A673 (cell line): ENCODE results near the gene PDE6A. TPM values are rescaled to one million over a fixed set of nuclear protein-coding genes. Genes with fewer than 3 reads are reported as not detected.

ENCODE experiments used
- BruUV-seq: library from RNA; stranded (reverse); fragments of 400-500 nt; replicated peaks from 2 replicates; lab custom pipeline; 2021; lab: Mats Ljungman, UMichigan
- CTCF ChIA-PET: fragments of 300-600 bp; sonication (Branson Sonifier 250); formaldehyde crosslinking; loops from one replicate; lab custom pipeline; 2022; ENCODE audit warnings: antibody characterized with exemption; lab: Charles Lee
- POLR2A ChIA-PET: fragments of 300-600 bp; sonication (Branson Sonifier 250); formaldehyde crosslinking; loops from one replicate; lab custom pipeline; 2022; ENCODE audit warnings: antibody characterized with exemption; ENCODE audit not compliant: low non-redundant PET; lab: Charles Lee
- DNase-seq: peaks from one replicate; pipeline ENCODE4 v3.0.0-alpha.2; 2015; ENCODE audit warnings: low spot score
- H3K27ac ChIP-seq: fragments of 200-600 bp; sonication (generic); 2 replicates; pipeline ENCODE4 v1.5.1; 2016; ENCODE audit warnings: mixed run types, low read depth, mild to moderate bottlenecking, mixed read lengths, antibody characterized with exemption, low read length; ENCODE audit not compliant: poor library complexity, severe bottlenecking
- H3K27me3 ChIP-seq: fragments of 200-600 bp; sonication (generic); replicated peaks from 2 replicates; pipeline ENCODE4 v1.6.1; 2017; ENCODE audit warnings: mixed run types, low read depth, mild to moderate bottlenecking, mixed read lengths, antibody characterized with exemption, low read length; ENCODE audit not compliant: insufficient read depth, poor library complexity
- H3K36me3 ChIP-seq: fragments of 200-600 bp; sonication (generic); 2 replicates; pipeline ENCODE4 v1.6.1; 2016; ENCODE audit warnings: mixed run types, mild to moderate bottlenecking, mixed read lengths, antibody characterized with exemption, low read length; ENCODE audit not compliant: insufficient read depth, poor library complexity, severe bottlenecking
- H3K4me1 ChIP-seq: fragments of 200-600 bp; sonication (generic); 2 replicates; pipeline ENCODE4 v1.6.1; 2017; ENCODE audit warnings: mixed run types, mild to moderate bottlenecking, mixed read lengths, antibody characterized with exemption, low read length; ENCODE audit not compliant: insufficient read depth, poor library complexity, severe bottlenecking
- H3K4me3 ChIP-seq: fragments of 200-600 bp; sonication (generic); 2 replicates; pipeline ENCODE4 v1.5.1; 2016; ENCODE audit warnings: low read depth, mixed run types, mild to moderate bottlenecking, mixed read lengths, low read length; ENCODE audit not compliant: poor library complexity, severe bottlenecking
- H3K9me3 ChIP-seq: fragments of 200-600 bp; sonication (generic); 2 replicates; pipeline ENCODE4 v1.6.1; 2016; ENCODE audit warnings: mixed run types, low read depth, mild to moderate bottlenecking, mixed read lengths, antibody characterized with exemption, low read length; ENCODE audit not compliant: poor library complexity, severe bottlenecking
- EZH2 ChIP-seq: fragments of 200-600 bp; sonication (generic); IDR thresholded peaks from 2 replicates; pipeline ENCODE4 v1.6.1; 2017; ENCODE audit warnings: borderline replicate concordance, low read depth, mild to moderate bottlenecking, mixed read lengths, antibody characterized with exemption, low read length; ENCODE audit not compliant: poor library complexity, severe bottlenecking
- intact Hi-C: fragments of 100-400 bp; cut with micrococcal nuclease; formaldehyde crosslinking; loops from one replicate; pipeline ENCODE4 v1.10.0; 2022; ENCODE audit not compliant: unreplicated experiment
- total RNA-seq: library from RNA; stranded (reverse); gene quantifications from 2 replicates; pipeline ENCODE4 v1.2.3, GENCODE V29; 2021
- TF ChIP-seq, protein P1 (sequence below): fragments of 300-800, 200-600 bp; sonication (generic); conservative IDR thresholded peaks from 2 replicates; pipeline ENCODE4 v1.5.1; 2017; ENCODE audit warnings: low read depth, mild to moderate bottlenecking, antibody characterized with exemption, low read length, moderate library complexity, mixed read lengths

Gene PDE6A
- total RNA-seq, 1 experiment from 2014 or later = 0.49 TPM

DNA sequence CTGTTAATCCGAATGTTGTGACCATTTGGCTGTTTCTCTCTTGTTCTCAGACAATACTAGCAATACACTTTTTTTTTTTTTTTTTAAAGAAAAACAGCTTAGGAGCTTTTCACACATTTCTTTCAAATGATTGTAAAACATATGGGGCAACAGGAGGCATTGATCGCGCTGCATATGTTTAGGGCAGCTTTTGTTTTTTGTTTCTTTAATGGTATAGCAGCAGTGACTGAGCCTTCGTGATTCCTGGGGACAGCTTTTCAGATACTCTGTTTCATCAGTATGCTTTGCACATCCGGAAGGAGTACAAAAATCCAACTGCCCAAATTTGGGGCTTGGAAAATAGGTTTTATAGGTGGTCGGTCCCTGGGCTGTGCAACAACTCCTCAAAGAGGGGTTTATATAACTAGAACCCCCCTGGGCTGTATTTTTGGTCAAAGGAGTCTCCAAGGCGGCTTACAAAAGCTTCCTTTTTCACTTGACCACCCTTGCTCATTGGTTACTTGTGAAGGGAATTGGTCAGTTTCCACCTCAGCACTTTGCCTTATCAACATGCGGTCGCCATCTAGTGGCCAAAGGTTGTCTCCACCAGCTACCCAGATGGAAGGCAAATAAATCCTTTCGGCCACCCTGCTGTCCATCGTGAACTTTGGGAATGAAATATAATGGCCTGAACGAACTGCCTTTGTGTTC is 91.8 kb downstream of the PDE6A start:
- ChIA-PET CTCF (interaction anchor here (0.6 to 1.8 kb wide), 7 partner anchors 11 to 305 kb away, joined by 3 to 7 read pairs (median 3); no protein-coding TSS in a partner anchor), POLR2A (no interaction called here)
- Histone ChIP-seq H3K27ac (peak overlapping the region; percentile 81), H3K27me3 (no peaks in the 10 kb centered on the region), H3K36me3 (peaks cover 22% of the 10 kb centered on the region), H3K4me3 (no peak overlapping the region), H3K4me1 (peaks cover 27% of the 10 kb centered on the region), H3K9me3 (no peaks in the 10 kb centered on the region)
- no TSS peak for BruUV-seq
- TF ChIP-seq EZH2 = no peak
- TF ChIP-seq, protein P1, sequence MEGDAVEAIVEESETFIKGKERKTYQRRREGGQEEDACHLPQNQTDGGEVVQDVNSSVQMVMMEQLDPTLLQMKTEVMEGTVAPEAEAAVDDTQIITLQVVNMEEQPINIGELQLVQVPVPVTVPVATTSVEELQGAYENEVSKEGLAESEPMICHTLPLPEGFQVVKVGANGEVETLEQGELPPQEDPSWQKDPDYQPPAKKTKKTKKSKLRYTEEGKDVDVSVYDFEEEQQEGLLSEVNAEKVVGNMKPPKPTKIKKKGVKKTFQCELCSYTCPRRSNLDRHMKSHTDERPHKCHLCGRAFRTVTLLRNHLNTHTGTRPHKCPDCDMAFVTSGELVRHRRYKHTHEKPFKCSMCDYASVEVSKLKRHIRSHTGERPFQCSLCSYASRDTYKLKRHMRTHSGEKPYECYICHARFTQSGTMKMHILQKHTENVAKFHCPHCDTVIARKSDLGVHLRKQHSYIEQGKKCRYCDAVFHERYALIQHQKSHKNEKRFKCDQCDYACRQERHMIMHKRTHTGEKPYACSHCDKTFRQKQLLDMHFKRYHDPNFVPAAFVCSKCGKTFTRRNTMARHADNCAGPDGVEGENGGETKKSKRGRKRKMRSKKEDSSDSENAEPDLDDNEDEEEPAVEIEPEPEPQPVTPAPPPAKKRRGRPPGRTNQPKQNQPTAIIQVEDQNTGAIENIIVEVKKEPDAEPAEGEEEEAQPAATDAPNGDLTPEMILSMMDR = peak; percentile 96
- peak; percentile 64 for DNase-seq
- intact Hi-C loops = no loop called here

DNA sequence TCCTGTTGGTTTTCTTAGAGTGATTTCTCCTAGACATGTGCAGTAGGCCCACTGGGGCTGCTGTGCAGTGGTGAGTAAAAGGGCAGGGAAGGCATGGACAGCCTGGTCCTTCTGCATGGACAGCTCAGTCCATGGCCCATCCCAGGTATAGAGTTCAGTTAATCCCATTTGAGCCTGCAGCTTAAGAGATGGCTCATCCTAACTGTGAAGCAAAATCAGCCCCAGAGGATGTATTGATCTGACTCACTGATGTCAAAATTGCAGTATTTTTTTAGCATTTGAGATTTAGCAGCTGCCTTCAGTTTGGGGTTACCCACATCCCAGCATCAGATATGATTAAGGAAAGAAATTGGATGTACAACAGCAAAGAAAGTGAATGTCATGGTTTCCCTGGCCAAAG is 93.4 kb downstream of the PDE6A start:
- POLR2A ChIA-PET = interaction anchor here (0.6 kb wide), 1 partner anchor 1811 kb away, joined by 3 read pairs; no protein-coding TSS in a partner anchor
- Histone ChIP-seq H3K27me3 (no peaks in the 10 kb centered on the region), H3K9me3 (no peaks in the 10 kb centered on the region), H3K4me1 (peaks cover 18% of the 10 kb centered on the region), H3K4me3 (no peak overlapping the region), H3K27ac (no peak overlapping the region), H3K36me3 (peaks cover 38% of the 10 kb centered on the region)
- DNase-seq = no peak
- intact Hi-C loops = no loop called here
- no TSS peak for BruUV-seq
- TF ChIP-seq, protein P1 = no peak
- TF ChIP-seq EZH2 = no peak
- CTCF ChIA-PET = interaction anchor here (0.6 to 1.8 kb wide), 3 partner anchors 17 to 111 kb away, joined by 4 to 6 read pairs (median 5); no protein-coding TSS in a partner anchor

DNA sequence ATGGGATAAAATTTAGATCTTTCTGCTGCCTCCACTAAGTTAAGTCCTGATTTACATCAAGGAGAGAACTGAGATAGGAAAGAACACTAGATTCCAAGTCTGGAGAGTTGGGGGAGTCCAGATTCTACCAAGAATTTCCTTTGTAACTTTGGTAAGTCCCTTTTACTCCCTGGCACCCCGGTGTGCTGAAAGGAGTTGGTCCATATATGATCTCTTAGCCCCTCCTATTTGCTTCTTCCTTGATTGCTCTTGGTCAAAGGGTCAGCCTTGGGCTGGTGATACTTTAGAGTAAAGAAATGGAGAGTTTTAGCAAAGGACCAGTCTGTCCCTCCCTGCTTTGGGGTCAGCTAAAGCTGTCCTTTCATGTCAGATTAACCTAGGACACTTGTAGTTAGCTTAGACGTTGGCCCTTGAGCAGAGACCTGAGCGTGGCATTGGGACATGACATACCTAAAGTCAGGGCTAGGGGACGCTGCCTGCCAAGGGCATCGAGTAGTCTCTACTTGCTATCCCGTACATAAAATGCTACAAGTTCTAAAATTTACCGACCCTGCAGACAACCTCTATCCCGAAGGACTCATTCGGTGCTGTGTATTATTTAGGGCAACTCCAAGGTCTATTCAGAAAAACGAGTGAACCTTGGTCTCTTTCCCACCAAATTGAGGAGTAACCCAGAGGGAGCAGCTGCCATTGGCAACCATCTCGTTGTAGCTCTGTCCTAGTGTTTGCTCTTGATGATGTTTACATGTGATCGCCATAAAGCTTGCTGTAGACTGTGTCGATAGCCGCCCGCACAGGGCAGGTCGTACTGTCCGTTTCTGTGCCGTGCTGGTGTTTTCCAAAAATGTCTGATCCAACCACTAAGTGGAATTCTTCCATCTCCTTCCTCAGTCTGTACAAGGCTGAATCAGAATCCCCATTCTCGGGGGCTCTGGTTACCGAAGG is 94.4 kb downstream of the PDE6A start:
- no TSS peak for BruUV-seq
- Histone ChIP-seq H3K4me1 (peaks cover 8% of the 10 kb centered on the region), H3K9me3 (no peaks in the 10 kb centered on the region), H3K27ac (peak overlapping the region; percentile 25), H3K4me3 (no peak overlapping the region), H3K36me3 (peaks cover 47% of the 10 kb centered on the region), H3K27me3 (no peaks in the 10 kb centered on the region)
- TF ChIP-seq, protein P1 = no peak
- TF ChIP-seq EZH2 = no peak
- CTCF ChIA-PET = interaction anchor here (1.6 kb wide), 1 partner anchor 16 kb away, joined by 4 read pairs; no protein-coding TSS in a partner anchor
- POLR2A ChIA-PET = no interaction called here
- intact Hi-C loops = no loop called here
- DNase-seq = no peak
